SJSA1 (cell line): ENCODE data around the gene DNAI2. TPM values are rescaled to one million over a fixed set of nuclear protein-coding genes. Genes with fewer than 3 reads are reported as not detected.

Experiments
- DNase-seq, 2 experiments: peaks; one replicate each; pipeline ENCODE4 v3.0.0-alpha.2; 2015 to 2020; ENCODE audit warnings: low spot score in 2 of 2, low read depth in 1 of 2
- H3K27ac ChIP-seq: fragments of 250-450 bp; sonication (Bioruptor Pico); 2 replicates; pipeline ENCODE4 v1.5.1; 2020; ENCODE audit warnings: mild to moderate bottlenecking, moderate library complexity
- H3K27me3 ChIP-seq: fragments of 250-450 bp; sonication (Bioruptor Pico); replicated peaks from 2 replicates; pipeline ENCODE4 v1.5.1; 2020; ENCODE audit warnings: mild to moderate bottlenecking, moderate library complexity
- H3K36me3 ChIP-seq: fragments of 250-450 bp; sonication (Bioruptor Pico); 2 replicates; pipeline ENCODE4 v1.5.1; 2020; ENCODE audit warnings: mild to moderate bottlenecking
- H3K4me1 ChIP-seq: fragments of 250-450 bp; sonication (Bioruptor Pico); replicated peaks from 2 replicates; pipeline ENCODE4 v1.6.1; 2021; ENCODE audit warnings: mild to moderate bottlenecking
- H3K4me3 ChIP-seq: fragments of 250-450 bp; sonication (Bioruptor Pico); 2 replicates; pipeline ENCODE4 v1.5.1; 2020; ENCODE audit warnings: mild to moderate bottlenecking
- H3K9me3 ChIP-seq: fragments of 250-450 bp; sonication (Bioruptor Pico); replicated peaks from 2 replicates; pipeline ENCODE4 v1.5.1; 2020; ENCODE audit warnings: mild to moderate bottlenecking
- total RNA-seq: library from RNA; depleted of rRNA; stranded (reverse); fragments of >200 nt; shearing (Covaris generic); gene quantifications from 2 replicates; pipeline ENCODE4 v1.2.3, GENCODE V29; 2014

DNAI2 gene
- total RNA-seq, 1 experiment from 2014 or later = not detected

- H3K27me3 ChIP-seq = peaks cover 100% of the 10 kb centered on the region
Measured at GRCh38 chr17:74351552-74352210, 77.6 kb downstream of the DNAI2 start.

GRCh38 chr17:74353446-74354060, 79.5 kb downstream of the DNAI2 start:
- Histone ChIP-seq H3K4me1 (peaks cover 10% of the 10 kb centered on the region), H3K27me3 (peaks cover 100% of the 10 kb centered on the region), H3K4me3 (no peak overlapping the region), H3K36me3 (no peaks in the 10 kb centered on the region), H3K9me3 (peaks cover 5% of the 10 kb centered on the region; the same call in 1 of the 2 replicates), H3K27ac (no peak overlapping the region)
- DNase-seq = no peak

More at GRCh38 chr17:74351552-74352210, 77.6 kb downstream of the DNAI2 start:
- no peak for DNase-seq
- H3K36me3 ChIP-seq = no peaks in the 10 kb centered on the region
- H3K9me3 ChIP-seq = no peaks in the 10 kb centered on the region
- H3K27ac ChIP-seq = no peak overlapping the region
- H3K4me3 ChIP-seq = no peak overlapping the region
- H3K4me1 ChIP-seq = peaks cover 3% of the 10 kb centered on the region

GRCh38 chr17:74354123-74354522, 80.1 kb downstream of the DNAI2 start:
- no peak for DNase-seq
- Histone ChIP-seq H3K4me1 (peaks cover 10% of the 10 kb centered on the region), H3K27me3 (peaks cover 100% of the 10 kb centered on the region), H3K4me3 (no peak overlapping the region), H3K36me3 (no peaks in the 10 kb centered on the region), H3K27ac (no peak overlapping the region), H3K9me3 (peaks cover 5% of the 10 kb centered on the region; the same call in 1 of the 2 replicates)

GRCh38 chr17:74354561-74354960, 80.5 kb downstream of the DNAI2 start:
- Histone ChIP-seq H3K27ac (no peak overlapping the region), H3K4me3 (no peak overlapping the region), H3K27me3 (peaks cover 100% of the 10 kb centered on the region), H3K36me3 (no peaks in the 10 kb centered on the region), H3K4me1 (peaks cover 10% of the 10 kb centered on the region), H3K9me3 (peaks cover 5% of the 10 kb centered on the region; the same call in 1 of the 2 replicates)
- DNase-seq = no peak

GRCh38 chr17:74355065-74355464, 81.0 kb downstream of the DNAI2 start:
- no peaks in the 10 kb centered on the region for H3K36me3 ChIP-seq
- DNase-seq = no peak
- peaks cover 10% of the 10 kb centered on the region for H3K4me1 ChIP-seq
- peaks cover 100% of the 10 kb centered on the region for H3K27me3 ChIP-seq
- no peak overlapping the region for H3K27ac ChIP-seq
- H3K9me3 ChIP-seq = peaks cover 5% of the 10 kb centered on the region; the same call in 1 of the 2 replicates
- H3K4me3 ChIP-seq = no peak overlapping the region

GRCh38 chr17:74356646-74357465, 82.8 kb downstream of the DNAI2 start:
- no peak for DNase-seq
- Histone ChIP-seq H3K27me3 (peaks cover 100% of the 10 kb centered on the region), H3K4me3 (no peak overlapping the region), H3K4me1 (peaks cover 10% of the 10 kb centered on the region), H3K36me3 (no peaks in the 10 kb centered on the region), H3K9me3 (peaks cover 5% of the 10 kb centered on the region; the same call in 1 of the 2 replicates), H3K27ac (no peak overlapping the region)

- no peak overlapping the region for H3K4me3 ChIP-seq
Measured at GRCh38 chr17:74357466-74357809, 83.4 kb downstream of the DNAI2 start.

GRCh38 chr17:74358697-74359096, 84.7 kb downstream of the DNAI2 start:
- Histone ChIP-seq H3K4me1 (peaks cover 10% of the 10 kb centered on the region), H3K4me3 (no peak overlapping the region), H3K9me3 (peaks cover 5% of the 10 kb centered on the region; the same call in 1 of the 2 replicates), H3K27ac (no peak overlapping the region), H3K36me3 (no peaks in the 10 kb centered on the region), H3K27me3 (peaks cover 96% of the 10 kb centered on the region)
- no peak for DNase-seq

More at GRCh38 chr17:74357466-74357809, 83.4 kb downstream of the DNAI2 start:
- H3K9me3 ChIP-seq = peaks cover 5% of the 10 kb centered on the region; the same call in 1 of the 2 replicates
- H3K27me3 ChIP-seq = peaks cover 100% of the 10 kb centered on the region
- H3K36me3 ChIP-seq = no peaks in the 10 kb centered on the region
- peaks cover 10% of the 10 kb centered on the region for H3K4me1 ChIP-seq
- DNase-seq = no peak
- no peak overlapping the region for H3K27ac ChIP-seq

GRCh38 chr17:74359916-74360315, 85.9 kb downstream of the DNAI2 start:
- Histone ChIP-seq H3K36me3 (no peaks in the 10 kb centered on the region), H3K27ac (no peak overlapping the region), H3K4me1 (peaks cover 10% of the 10 kb centered on the region), H3K4me3 (no peak overlapping the region), H3K9me3 (peaks cover 5% of the 10 kb centered on the region; the same call in 1 of the 2 replicates), H3K27me3 (peaks cover 85% of the 10 kb centered on the region)
- DNase-seq = no peak

GRCh38 chr17:74360899-74361229, 86.8 kb downstream of the DNAI2 start:
- H3K4me1 ChIP-seq = peaks cover 10% of the 10 kb centered on the region
- H3K36me3 ChIP-seq = no peaks in the 10 kb centered on the region
- no peak overlapping the region for H3K4me3 ChIP-seq
- peaks cover 5% of the 10 kb centered on the region; the same call in 1 of the 2 replicates for H3K9me3 ChIP-seq
- no peak overlapping the region for H3K27ac ChIP-seq
- DNase-seq = no peak
- peaks cover 85% of the 10 kb centered on the region for H3K27me3 ChIP-seq

- Histone ChIP-seq H3K36me3 (no peaks in the 10 kb centered on the region), H3K27me3 (peaks cover 81% of the 10 kb centered on the region), H3K4me3 (no peak within 1 kb of the TSS), H3K27ac (no peak within 1 kb of the TSS), H3K9me3 (peaks cover 5% of the 10 kb centered on the region; the same call in 1 of the 2 replicates), H3K4me1 (peaks cover 10% of the 10 kb centered on the region)
- DNase-seq = no peak
Measured at GRCh38 chr17:74361230-74362068, 87.4 kb downstream of the DNAI2 start, which contains the start of gene BTBD17. BTBD17 (minus strand) TSS chr17:74361868; CDS start chr17:74361819, 49 bp downstream.

GRCh38 chr17:74362069-74362405, 88.0 kb downstream of the DNAI2 start:
- Histone ChIP-seq H3K4me1 (peaks cover 4% of the 10 kb centered on the region), H3K4me3 (no peak overlapping the region), H3K9me3 (peaks cover 2% of the 10 kb centered on the region; the same call in 1 of the 2 replicates), H3K27me3 (peaks cover 77% of the 10 kb centered on the region), H3K36me3 (no peaks in the 10 kb centered on the region), H3K27ac (no peak overlapping the region)
- no peak for DNase-seq

GRCh38 chr17:74362810-74363498, 88.9 kb downstream of the DNAI2 start:
- DNase-seq = no peak
- Histone ChIP-seq H3K4me1 (no peaks in the 10 kb centered on the region), H3K36me3 (no peaks in the 10 kb centered on the region), H3K4me3 (no peak overlapping the region), H3K27me3 (peaks cover 68% of the 10 kb centered on the region), H3K9me3 (no peaks in the 10 kb centered on the region), H3K27ac (no peak overlapping the region)
